ENCODE results near the gene COBL. TPM values are rescaled to one million over a fixed set of nuclear protein-coding genes. Genes with fewer than 3 reads are reported as not detected.
A peak's percentile ranks its signal among the peaks of the same experiment; 100 is the strongest.
"Not testable (repeated sequence)": the region's sequence is repeated elsewhere in the genome, so short reads cannot be mapped to it uniquely, and the experiment has no call there.

The COBL gene
- total RNA-seq, 1 donor from 2014 or later: under 0.01 TPM

GRCh38 chr7:51011710-51012350 is 304.8 kb downstream of the COBL start:
- DNase-seq (ENCODE audit: low read depth in 2 of 2): no peak

GRCh38 chr7:51010534-51010933 is 306.1 kb downstream of the COBL start:
- DNase-seq (ENCODE audit: low read depth in 2 of 2): no peak

GRCh38 chr7:51009716-51010496 is 306.7 kb downstream of the COBL start:
- DNase-seq (ENCODE audit: low read depth in 2 of 2): no peak

- no peak for DNase-seq (ENCODE audit: low read depth in 2 of 2)
Observed at GRCh38 chr7:51007551-51008505, 308.8 kb downstream of the COBL start.

GRCh38 chr7:51006483-51007235 is 309.9 kb downstream of the COBL start:
- no peak for DNase-seq (ENCODE audit: low read depth in 2 of 2)

GRCh38 chr7:51005074-51005473 is 311.5 kb downstream of the COBL start:
- no peak for DNase-seq (ENCODE audit: low read depth in 2 of 2)

GRCh38 chr7:51000956-51001355 is 315.7 kb downstream of the COBL start:
- DNase-seq (ENCODE audit: low read depth in 2 of 2): peak in 1 of 2 donors; percentile 9

- no peak for DNase-seq (ENCODE audit: low read depth in 2 of 2)
Observed at GRCh38 chr7:50994753-50995319, 321.8 kb downstream of the COBL start.

GRCh38 chr7:50990214-50990613 is 326.4 kb downstream of the COBL start:
- DNase-seq (ENCODE audit: low read depth in 2 of 2): not testable (repeated sequence)

GRCh38 chr7:50988988-50989387 is 327.6 kb downstream of the COBL start:
- DNase-seq (ENCODE audit: low read depth in 2 of 2): no peak

GRCh38 chr7:50988465-50988864 is 328.1 kb downstream of the COBL start:
- no peak for DNase-seq (ENCODE audit: low read depth in 2 of 2)

- no peak for DNase-seq (ENCODE audit: low read depth in 2 of 2)
Observed at GRCh38 chr7:50985096-50985495, 331.5 kb downstream of the COBL start.

- DNase-seq (ENCODE audit: low read depth in 2 of 2): no peak
Observed at GRCh38 chr7:50983850-50984249, 332.8 kb downstream of the COBL start.

- DNase-seq (ENCODE audit: low read depth in 2 of 2): peak in 1 of 2 donors; percentile 12
Observed at GRCh38 chr7:50982626-50983025, 334.0 kb downstream of the COBL start.

GRCh38 chr7:50981743-50982142 is 334.9 kb downstream of the COBL start:
- no peak for DNase-seq (ENCODE audit: low read depth in 2 of 2)

GRCh38 chr7:50980411-50980810 is 336.2 kb downstream of the COBL start:
- DNase-seq (ENCODE audit: low read depth in 2 of 2): no peak

- DNase-seq (ENCODE audit: low read depth in 2 of 2): no peak
Observed at GRCh38 chr7:50978633-50979215, 337.9 kb downstream of the COBL start.

- no peak for DNase-seq (ENCODE audit: low read depth in 2 of 2)
Observed at GRCh38 chr7:50977421-50977820, 339.2 kb downstream of the COBL start.

GRCh38 chr7:50976064-50976463 is 340.5 kb downstream of the COBL start:
- no peak for DNase-seq (ENCODE audit: low read depth in 2 of 2)

- DNase-seq (ENCODE audit: low read depth in 2 of 2): no peak
Observed at GRCh38 chr7:50974240-50974639, 342.4 kb downstream of the COBL start.

All from dermis microvascular lymphatic vessel endothelial cell (primary cell).